IMR-90 (cell line): ENCODE data around the gene MOXD1. TPM values are rescaled to one million over a fixed set of nuclear protein-coding genes. Genes with fewer than 3 reads are reported as not detected.
A peak's percentile ranks its signal among the peaks of the same experiment; 100 is the strongest.

Source experiments
- ATAC-seq: fragments of 200-7000 bp; cut with Tn5 transposase; 2 replicates; pipeline ENCODE4 v1.9.1; 2020; ENCODE audit warnings: low read depth, mild to moderate bottlenecking, moderate library complexity
- BruUV-seq: library from RNA; stranded (reverse); fragments of 400-500 nt; replicated peaks from 2 replicates; lab custom pipeline; 2021; lab: Mats Ljungman, UMichigan
- CTCF ChIA-PET: fragments of 300-600 bp; formaldehyde crosslinking; extraction: SDS; loops from one replicate; lab custom pipeline; 2021; ENCODE audit warnings: antibody characterized with exemption; lab: Yijun Ruan, JAX
- POLR2A ChIA-PET: fragments of 300-600 bp; sonication (Branson Sonifier 250); formaldehyde crosslinking; loops from one replicate; lab custom pipeline; 2022; ENCODE audit warnings: antibody characterized with exemption; ENCODE audit not compliant: unreplicated experiment; lab: Charles Lee
- DNase-seq: peaks from one replicate; pipeline ENCODE4 v3.0.0; 2013
- H2AFZ ChIP-seq: replicated peaks from 2 replicates; pipeline ENCODE3; 2013; ENCODE audit warnings: low read length, mild to moderate bottlenecking; ENCODE audit not compliant: poor library complexity
- H2AK5ac ChIP-seq: 2 replicates; pipeline ENCODE4 v1.6.1; 2013; ENCODE audit warnings: low read depth, low read length, inconsistent platforms
- H2AK9ac ChIP-seq: replicated peaks from 2 replicates; pipeline ENCODE3; 2013; ENCODE audit warnings: mild to moderate bottlenecking, low read depth, low read length, moderate library complexity; ENCODE audit not compliant: poor library complexity
- H2BK120ac ChIP-seq: 2 replicates; pipeline ENCODE4 v1.6.1; 2013; ENCODE audit warnings: low read depth, low read length, inconsistent platforms
- H2BK15ac ChIP-seq: 3 replicates; pipeline ENCODE4 v1.6.1; 2013; ENCODE audit warnings: low read depth, low read length, inconsistent platforms
- H2BK20ac ChIP-seq: 2 replicates; pipeline ENCODE4 v1.6.1; 2013; ENCODE audit warnings: low read depth, mild to moderate bottlenecking, inconsistent platforms, low read length, moderate library complexity
- H2BK5ac ChIP-seq: 2 replicates; pipeline ENCODE4 v1.6.1; 2013; ENCODE audit warnings: mild to moderate bottlenecking, low read depth, low read length, inconsistent platforms; ENCODE audit not compliant: poor library complexity, severe bottlenecking
- H3K14ac ChIP-seq: replicated peaks from 2 replicates; pipeline ENCODE4 v1.6.1; 2013; ENCODE audit warnings: low read depth, low read length, inconsistent platforms
- H3K18ac ChIP-seq: 2 replicates; pipeline ENCODE4 v1.6.1; 2013; ENCODE audit warnings: low read depth, low read length, control low read depth
- H3K23ac ChIP-seq: 2 replicates; pipeline ENCODE4 v1.6.1; 2013; ENCODE audit warnings: low read depth, low read length, inconsistent platforms
- H3K27ac ChIP-seq: 2 replicates; pipeline ENCODE4 v1.5.1; 2013; ENCODE audit warnings: mild to moderate bottlenecking, control low read depth, low read length; ENCODE audit not compliant: insufficient read depth
- H3K27me3 ChIP-seq: 2 replicates; pipeline ENCODE4 v1.6.1; 2013; ENCODE audit warnings: low read length; ENCODE audit not compliant: control insufficient read depth, insufficient read depth
- H3K36me3 ChIP-seq: 2 replicates; pipeline ENCODE4 v1.6.1; 2013; ENCODE audit warnings: low read length, mixed read lengths; ENCODE audit not compliant: control insufficient read depth, insufficient read depth
- H3K4ac ChIP-seq: 2 replicates; pipeline ENCODE4 v1.6.1; 2013; ENCODE audit warnings: low read depth, low read length, inconsistent platforms
- H3K4me1 ChIP-seq: 2 replicates; pipeline ENCODE4 v1.6.1; 2013; ENCODE audit warnings: low read length, mixed read lengths; ENCODE audit not compliant: control insufficient read depth, insufficient read depth
- H3K4me2 ChIP-seq: 2 replicates; pipeline ENCODE4 v1.6.1; 2013; ENCODE audit warnings: low read depth, mild to moderate bottlenecking, control low read depth, low read length, moderate library complexity
- H3K4me3 ChIP-seq: 2 replicates; pipeline ENCODE4 v1.5.1; 2013; ENCODE audit warnings: low read depth, mild to moderate bottlenecking, control low read depth, low read length, moderate library complexity; ENCODE audit not compliant: insufficient read depth
- H3K56ac ChIP-seq: 2 replicates; pipeline ENCODE4 v1.6.1; 2013; ENCODE audit warnings: low read length, inconsistent platforms; ENCODE audit not compliant: insufficient read depth; ENCODE audit errors: extremely low read depth
- H3K79me1 ChIP-seq, 2 experiments: 2 replicates each; pipeline ENCODE4 v1.6.1; 2013; ENCODE audit warnings: low read length in 2 of 2, inconsistent platforms in 1 of 2, low read depth in 1 of 2
- H3K9ac ChIP-seq: 2 replicates; pipeline ENCODE4 v1.6.1; 2013; ENCODE audit warnings: low read depth, low read length, control low read depth
- H3K9me1 ChIP-seq: 2 replicates; pipeline ENCODE4 v1.6.1; 2013; ENCODE audit warnings: low read length, inconsistent platforms; ENCODE audit not compliant: insufficient read depth
- H3K9me3 ChIP-seq: 2 replicates; pipeline ENCODE4 v1.6.1; 2013; ENCODE audit warnings: low read length; ENCODE audit not compliant: control insufficient read depth, insufficient read depth
- H4K20me1 ChIP-seq: 2 replicates; pipeline ENCODE4 v1.6.1; 2013; ENCODE audit warnings: low read length, inconsistent platforms; ENCODE audit not compliant: insufficient read depth
- H4K5ac ChIP-seq: 2 replicates; pipeline ENCODE4 v1.6.1; 2013; ENCODE audit warnings: mild to moderate bottlenecking, low read depth, low read length, control low read depth
- H4K8ac ChIP-seq, 2 experiments: 2 replicates each; pipeline ENCODE4 v1.6.1; 2013; ENCODE audit warnings: low read depth in 2 of 2, low read length in 2 of 2, control low read depth in 1 of 2, inconsistent platforms in 1 of 2
- H4K91ac ChIP-seq: 2 replicates; pipeline ENCODE4 v1.6.1; 2013; ENCODE audit warnings: low read depth, low read length, inconsistent platforms; ENCODE audit not compliant: insufficient read depth
- BHLHE40 ChIP-seq: fragments of 150-350 bp; IDR thresholded peaks from 2 replicates; pipeline ENCODE4 v1.6.1; 2016; ENCODE audit warnings: mild to moderate bottlenecking, low read depth, low read length
- CEBPB ChIP-seq: IDR thresholded peaks from 2 replicates; pipeline ENCODE4 v1.6.1; 2012; ENCODE audit warnings: low read depth, low read length, improper control_type of control experiment
- CHD1 ChIP-seq: IDR thresholded peaks from 2 replicates; pipeline ENCODE4 v1.6.1; 2012; ENCODE audit warnings: low read depth, low read length, improper control_type of control experiment
- ELK1 ChIP-seq: fragments of 150-350 bp; IDR thresholded peaks from 2 replicates; pipeline ENCODE4 v1.6.1; 2016; ENCODE audit warnings: low read depth, mild to moderate bottlenecking, low read length, moderate library complexity, borderline replicate concordance
- FOS ChIP-seq: fragments of 150-350 bp; IDR thresholded peaks from 2 replicates; pipeline ENCODE4 v1.6.1; 2016; ENCODE audit warnings: low read depth, low read length
- MAZ ChIP-seq: IDR thresholded peaks from 2 replicates; pipeline ENCODE4 v1.6.1; 2012; ENCODE audit warnings: low read depth, mild to moderate bottlenecking, low read length, improper control_type of control experiment, moderate library complexity, borderline replicate concordance
- MXI1 ChIP-seq: IDR thresholded peaks from 2 replicates; pipeline ENCODE4 v1.6.1; 2012; ENCODE audit warnings: low read depth, mild to moderate bottlenecking, low read length, moderate library complexity, borderline replicate concordance
- NFE2L2 ChIP-seq: fragments of 150-350 bp; IDR thresholded peaks from 2 replicates; pipeline ENCODE4 v1.6.1; 2016; ENCODE audit warnings: low read depth, mild to moderate bottlenecking, low read length
- POLR2A ChIP-seq: IDR thresholded peaks from 2 replicates; pipeline ENCODE4 v1.6.1; 2012; ENCODE audit warnings: mild to moderate bottlenecking, low read depth, low read length
- RFX5 ChIP-seq: IDR thresholded peaks from 2 replicates; pipeline ENCODE4 v1.8.0; 2012; ENCODE audit warnings: low read depth, mild to moderate bottlenecking, low read length, moderate library complexity
- SMC3 ChIP-seq: fragments of 150-350 bp; IDR thresholded peaks from 2 replicates; pipeline ENCODE4 v1.6.1; 2016; ENCODE audit warnings: low read depth, mild to moderate bottlenecking, antibody characterized with exemption, low read length, moderate library complexity
- USF2 ChIP-seq: fragments of 150-350 bp; IDR thresholded peaks from 2 replicates; pipeline ENCODE4 v1.6.1; 2017; ENCODE audit warnings: mild to moderate bottlenecking, antibody characterized with exemption, low read length, low read depth
- WGBS, 2 experiments: methylation state at CpG; one replicate each; pipeline versions ENCODE4 v1.1.5 to v1.1.7; 2013; ENCODE audit warnings: missing lambda C conversion rate in 2 of 2; ENCODE audit not compliant: insufficient read length in 1 of 2; ENCODE audit errors: extremely low coverage in 2 of 2; 5-methylcytosine and 5-hydroxymethylcytosine counted together
- dilution Hi-C: fragments of 300-500 bp; cut with HindIII; formaldehyde crosslinking; loops from one replicate; pipeline ENCODE4 v1.14.3; 2018; ENCODE audit warnings: low sequenced_read_pairs; ENCODE audit not compliant: unreplicated experiment
- in situ Hi-C: fragments of 300-500 bp; cut with MboI; formaldehyde crosslinking; loops from 3 replicates; pipeline ENCODE4 v1.14.3; 2019; ENCODE audit warnings: low sequenced_read_pairs, inconsistent platforms, mixed read lengths
- intact Hi-C: fragments of 100-400 bp; cut with micrococcal nuclease; formaldehyde crosslinking; loops from 2 replicates; pipeline ENCODE4 v1.10.0; 2022
- polyA plus RNA-seq, 3 experiments: library from polyadenylated mRNA; depleted of rRNA; stranded (reverse); fragments of >200 nt; gene quantifications; 2 replicates each; pipeline ENCODE4 v1.2.3, GENCODE V29; 2012; ENCODE audit warnings: low replicate concordance in 1 of 3
- total RNA-seq: library from RNA; depleted of rRNA; stranded (reverse); fragments of >200 nt; gene quantifications from 2 replicates; pipeline ENCODE4 v1.2.3, GENCODE V29; 2012

MOXD1 gene
- total and polyA plus RNA-seq, 2 of the 4 experiments (the other 2 are of a cell fraction), result 10.0 to 19.4 TPM

GRCh38 chr6:132404330-132404729, 3.1 kb upstream of the MOXD1 start:
- Histone ChIP-seq H3K14ac (no peak overlapping the region), H2AK5ac (no peak overlapping the region), H3K4ac (no peak overlapping the region), H3K4me1 (peaks cover 2% of the 10 kb centered on the region; the same call in 1 of the 2 replicates), H4K8ac (no peak overlapping the region), H2AK9ac (no peak overlapping the region), H2BK20ac (no peak overlapping the region), H4K5ac (no peak overlapping the region), H4K20me1 (peaks cover 4% of the 10 kb centered on the region; the same call in 1 of the 2 replicates), H3K9ac (no peak overlapping the region), H3K23ac (no peak overlapping the region), H3K36me3 (no peaks in the 10 kb centered on the region), H2BK5ac (no peak overlapping the region), H3K9me1 (0 out of 2 replicates have a peak, but pooled peaks cover 7% of the 10 kb centered on the region), H3K27me3 (peaks cover 4% of the 10 kb centered on the region; the same call in 1 of the 2 replicates), H2AFZ (no peak overlapping the region), H3K4me3 (no peak overlapping the region), H3K9me3 (no peaks in the 10 kb centered on the region), H3K4me2 (peak overlapping the region; percentile 96; the same call in 1 of the 2 replicates), H3K18ac (no peak overlapping the region), H4K91ac (no peak overlapping the region), H3K27ac (no peak overlapping the region), H2BK120ac (peak overlapping the region; percentile 18; the same call in 1 of the 2 replicates), H2BK15ac (no peak overlapping the region), H3K56ac (no peak overlapping the region), H3K79me1 (peaks cover 0 to 9% of the 10 kb centered on the region in 2 experiments; a peak in 1 of 4 replicates)
- ATAC-seq, result no peak
- ChIA-PET POLR2A (no interaction called here), CTCF (no interaction called here)
- no CpG with 5 or more reads among the region's 2 CpGs for WGBS, 2 experiments
- no peak for TF ChIP-seq RFX5
- no peak for TF ChIP-seq BHLHE40
- no peak for TF ChIP-seq SMC3
- no peak for TF ChIP-seq NFE2L2
- TF ChIP-seq USF2, result no peak
- no peak for TF ChIP-seq FOS
- no peak for TF ChIP-seq MXI1
- no peak for TF ChIP-seq CEBPB
- no peak for TF ChIP-seq ELK1
- TF ChIP-seq CHD1, result no peak
- TF ChIP-seq MAZ, result no peak
- TF ChIP-seq POLR2A, result no peak
- no peak for DNase-seq
- BruUV-seq, result no TSS peak
- in situ Hi-C loops (no loop called here), dilution Hi-C loops (no loop called here), intact Hi-C loops (no loop called here)
